Erythroblast (primary cell): ENCODE measurements around the gene AGAP6.
"Not testable (repeated sequence)": the region's sequence is repeated elsewhere in the genome, so short reads cannot be mapped to it uniquely, and the experiment has no call there.

ENCODE experiments used
- GATA1 ChIP-seq: IDR thresholded peaks from 2 replicates; pipeline ENCODE4 v1.6.1; 2011; ENCODE audit warnings: low read depth, mild to moderate bottlenecking, control low read depth, low read length, moderate library complexity
- POLR2A ChIP-seq: IDR thresholded peaks from 2 replicates; pipeline ENCODE4 v1.6.1; 2011; ENCODE audit warnings: mild to moderate bottlenecking, low read length

DNA sequence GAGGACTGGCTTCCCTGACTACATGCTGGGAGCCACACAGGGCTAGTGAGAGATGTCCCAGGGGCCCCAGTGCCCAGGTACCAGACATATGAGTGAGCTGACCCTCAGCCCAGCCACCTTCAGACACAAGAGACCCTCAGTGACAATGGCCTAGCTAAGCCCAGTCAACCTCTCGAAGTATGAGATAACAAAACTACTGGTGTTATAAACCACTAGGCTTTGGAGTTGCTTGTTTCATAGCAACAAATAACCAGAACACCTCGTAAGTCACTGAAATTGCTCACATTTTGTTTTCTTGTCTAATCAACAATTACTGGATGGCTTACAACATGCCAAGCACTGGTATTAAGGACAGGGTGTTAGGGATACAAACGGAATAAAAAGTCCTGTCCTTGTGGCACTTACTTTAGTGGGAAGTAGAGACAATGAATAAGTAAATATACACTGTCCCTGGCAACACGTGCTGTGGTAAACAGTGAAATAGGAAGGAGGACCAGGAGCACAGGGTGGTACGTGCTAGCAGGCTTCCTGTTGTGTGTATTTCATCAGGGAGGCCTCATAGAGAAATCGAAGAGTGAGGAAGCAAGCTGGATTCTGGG, 64.7 kb downstream of the AGAP6 start:
- TF ChIP-seq POLR2A, GATA1: not testable (repeated sequence)
